A549 (cell line): Measurements from ENCODE around the gene INF2. TPM values are rescaled to one million over a fixed set of nuclear protein-coding genes. Genes with fewer than 3 reads are reported as not detected.

Source experiments
- ATAC-seq, 2 experiments: fragments of 200-7000 bp in 1 of 2; fragments of >200 bp in 1 of 2; cut with Nextera tagmentation in 1 of 2; cut with Tn5 transposase in 1 of 2; 3 replicates each; pipeline versions ENCODE4 v1.8.0 to v1.9.1; 2018 to 2020; ENCODE audit warnings: mild to moderate bottlenecking in 1 of 2, moderate library complexity in 1 of 2
- CTCF ChIA-PET: fragments of 300-600 bp; sonication (Branson Sonifier 250); formaldehyde crosslinking; extraction: SDS; loops from one replicate; lab custom pipeline; 2021; ENCODE audit warnings: antibody characterized with exemption, inconsistent platforms; lab: Yijun Ruan, JAX
- POLR2A ChIA-PET: fragments of 350-600 bp; formaldehyde crosslinking; extraction: SDS; loops from one replicate; lab custom pipeline; 2021; ENCODE audit warnings: antibody characterized with exemption, inconsistent platforms; lab: Yijun Ruan, JAX
- DNase-seq, 2 experiments: peaks; one replicate each; pipeline versions ENCODE4 v3.0.0 to v3.0.0-alpha.2; 2011 to 2016; ENCODE audit warnings: low read depth in 1 of 2, low spot score in 1 of 2
- FAIRE-seq: peaks from 2 replicates; lab custom pipeline; 2011; peaks lifted over from hg19 to GRCh38; lab: Jason Lieb, UNC
- H3K27ac ChIP-seq, 2 experiments: fragments of >200 bp; sonication (Bioruptor Twin); formaldehyde crosslinking; 3 replicates each; pipeline ENCODE4 v1.5.1; 2016 to 2017
- H3K4me1 ChIP-seq: fragments of >200 bp; sonication (Bioruptor Twin); formaldehyde crosslinking; 3 replicates; pipeline ENCODE4 v1.6.1; 2016
- H3K4me2 ChIP-seq: fragments of >200 bp; sonication (Bioruptor Twin); formaldehyde crosslinking; 3 replicates; pipeline ENCODE4 v1.6.1; 2016
- H3K4me3 ChIP-seq: fragments of >200 bp; sonication (Bioruptor Twin); formaldehyde crosslinking; 3 replicates; pipeline ENCODE4 v1.5.1; 2016
- H3K9me3 ChIP-seq: fragments of >200 bp; sonication (Bioruptor Twin); formaldehyde crosslinking; 3 replicates; pipeline ENCODE4 v1.6.1; 2016
- BHLHE40 ChIP-seq: IDR thresholded peaks from 2 replicates; pipeline ENCODE4 v1.6.1; 2012; ENCODE audit warnings: low read depth, low read length, inconsistent platforms
- CEBPB ChIP-seq, 2 experiments: fragments of >200 bp in 1 of 2; sonication (Bioruptor Twin) in 1 of 2; formaldehyde crosslinking in 1 of 2; IDR thresholded peaks; 2 replicates each; pipeline ENCODE4 v1.6.1; 2012 to 2016
- CHD4 ChIP-seq: fragments of 200-600 bp; sonication (generic); IDR thresholded peaks from 2 replicates; pipeline ENCODE4 v1.6.1; 2016; ENCODE audit warnings: antibody characterized with exemption, mild to moderate bottlenecking, borderline replicate concordance
- EHF ChIP-seq: fragments of 250-450 bp; sonication (Bioruptor Pico); IDR thresholded peaks from 2 replicates; pipeline ENCODE4 v1.5.0; 2020; ENCODE audit warnings: mild to moderate bottlenecking
- ELK1 ChIP-seq: fragments of 150-350 bp; IDR thresholded peaks from 2 replicates; pipeline ENCODE4 v1.6.1; 2014; ENCODE audit warnings: low read depth, mild to moderate bottlenecking, low read length
- FOSB ChIP-seq: fragments of 250-450 bp; sonication (Bioruptor Pico); IDR thresholded peaks from 2 replicates; pipeline ENCODE4 v1.5.0; 2020; ENCODE audit warnings: mild to moderate bottlenecking, moderate library complexity
- FOSL2 ChIP-seq, 2 experiments: fragments of 450-650 bp in 1 of 2; fragments of >200 bp in 1 of 2; sonication (Bioruptor Twin) in 1 of 2; formaldehyde crosslinking; IDR thresholded peaks; 2 replicates each; pipeline versions ENCODE4 v1.5.0 to v1.6.1; 2016 to 2020; ENCODE audit warnings: mild to moderate bottlenecking in 1 of 2, moderate library complexity in 1 of 2
- GATA3 ChIP-seq: IDR thresholded peaks from 2 replicates; pipeline ENCODE4 v1.6.1; 2012; ENCODE audit warnings: borderline replicate concordance
- HDAC2 ChIP-seq: fragments of 200-600 bp; sonication (generic); IDR thresholded peaks from 2 replicates; pipeline ENCODE4 v1.6.1; 2016
- HES2 ChIP-seq: fragments of >200 bp; sonication (Bioruptor Twin); formaldehyde crosslinking; IDR thresholded peaks from 2 replicates; pipeline ENCODE4 v1.6.1; 2016
- HOXA7 ChIP-seq: fragments of 250-450 bp; sonication (Bioruptor Pico); IDR thresholded peaks from 2 replicates; pipeline ENCODE4 v1.5.0; 2020; ENCODE audit warnings: mild to moderate bottlenecking, moderate library complexity
- MAZ ChIP-seq: fragments of 150-350 bp; IDR thresholded peaks from 2 replicates; pipeline ENCODE4 v1.6.1; 2014; ENCODE audit warnings: antibody characterized with exemption, low read depth, low read length, borderline replicate concordance
- PBX3 ChIP-seq: IDR thresholded peaks from 2 replicates; pipeline ENCODE4 v1.6.1; 2012
- POLR2AphosphoS2 ChIP-seq: conservative IDR thresholded peaks from 2 replicates; pipeline ENCODE4 v1.6.1; 2012; ENCODE audit warnings: low read length, improper control_type of control experiment, inconsistent platforms
- RARB ChIP-seq: fragments of 250-450 bp; sonication (Bioruptor Pico); IDR thresholded peaks from 2 replicates; pipeline ENCODE4 v1.8.0; 2021; ENCODE audit warnings: mild to moderate bottlenecking, moderate library complexity
- RCOR1 ChIP-seq: fragments of 150-350 bp; IDR thresholded peaks from 2 replicates; pipeline ENCODE4 v1.6.1; 2014; ENCODE audit warnings: antibody characterized with exemption, low read length, low read depth
- REST ChIP-seq: fragments of 200-600 bp; sonication (generic); IDR thresholded peaks from 2 replicates; pipeline ENCODE4 v1.6.1; 2016; ENCODE audit warnings: antibody characterized with exemption, mild to moderate bottlenecking, moderate library complexity
- RFX5 ChIP-seq: fragments of 450-650 bp; IDR thresholded peaks from 2 replicates; pipeline ENCODE4 v1.7.1; 2014; ENCODE audit warnings: antibody characterized with exemption, mild to moderate bottlenecking, moderate library complexity
- RNF2 ChIP-seq: fragments of 200-600 bp; sonication (generic); IDR thresholded peaks from 2 replicates; pipeline ENCODE4 v1.6.1; 2016; ENCODE audit warnings: low read depth, mild to moderate bottlenecking, antibody characterized with exemption, moderate library complexity, borderline replicate concordance
- SREBF2 ChIP-seq: fragments of 450-650 bp; IDR thresholded peaks from 2 replicates; pipeline ENCODE4 v1.6.1; 2014; ENCODE audit warnings: mild to moderate bottlenecking, moderate library complexity
- USF2 ChIP-seq: fragments of 450-650 bp; IDR thresholded peaks from 2 replicates; pipeline ENCODE4 v1.6.1; 2014; ENCODE audit warnings: antibody characterized with exemption
- ZC3H11A ChIP-seq: fragments of 450-650 bp; IDR thresholded peaks from 2 replicates; pipeline ENCODE4 v1.6.1; 2014; ENCODE audit warnings: antibody characterized with exemption, mild to moderate bottlenecking
- WGBS: methylation state at CpG from one replicate; pipeline ENCODE4 v1.1.6; 2017; ENCODE audit errors: missing lambda C conversion rate; 5-methylcytosine and 5-hydroxymethylcytosine counted together
- polyA plus RNA-seq, 4 experiments: library from polyadenylated mRNA; depleted of rRNA in 3 of 4; stranded (reverse); fragments of >200 nt; fragmentation: RNase III in 1 of 4; extraction: RNeasy Plus Mini Kit Qiagen cat#74134 plus additional on column Dnase treatment in 1 of 4; gene quantifications; 2 replicates in 3 of 4; 3 replicates in 1 of 4; pipeline ENCODE4 v1.2.3, GENCODE V29; 2011 to 2017

Gene INF2
- polyA plus RNA-seq, 2 of the 4 experiments (the other 2 are of a cell fraction) = 24.7 to 71.2 TPM

GRCh38 chr14:104697317-104697703 lies 7.9 kb downstream of the INF2 start:
- no peak overlapping the region for H3K4me3 ChIP-seq
- 82% methylated on average over 2 of the region's 10 CpGs for WGBS
- FAIRE-seq (no peak), DNase-seq (no peak), ATAC-seq (peak in 1 of 2 experiments; percentile 3; a peak in 3 of 6 replicates)
- H3K9me3 ChIP-seq = no peaks in the 10 kb centered on the region
- CTCF ChIA-PET = interaction anchor here (1.3 to 13.1 kb wide), 10 partner anchors 8 to 620 kb away, joined by 3 to 143 read pairs (median 7); partner anchors contain the start of gene ADSS1
- no peak for TF ChIP-seq ZC3H11A
- TF ChIP-seq BHLHE40 = no peak
- no peak for TF ChIP-seq GATA3
- no peak for TF ChIP-seq RNF2
- no peak for TF ChIP-seq FOSL2 (IDR thresholded peaks at IDR 0.05)
- no peak for TF ChIP-seq FOSL2 (CRISPR knock-in tag; IDR thresholded peaks at IDR 0.05)
- peak; percentile 59; the same call in 1 of the 2 replicates for TF ChIP-seq POLR2AphosphoS2
- peaks cover 77% of the 10 kb centered on the region for H3K4me1 ChIP-seq
- peak overlapping the region; percentile 76 for H3K4me2 ChIP-seq
- POLR2A ChIA-PET = interaction anchor here (0.9 to 1.0 kb wide), 2 partner anchors 9 to 15 kb away, joined by 3 read pairs; no protein-coding TSS in a partner anchor
- H3K27ac ChIP-seq = peak overlapping the region; percentile 60 to 98

GRCh38 chr14:104697892-104698583 lies 8.6 kb downstream of the INF2 start:
- H3K9me3 ChIP-seq = no peaks in the 10 kb centered on the region
- 53% methylated on average over 14 of the region's 19 CpGs for WGBS
- peak overlapping the region; percentile 60 to 98 for H3K27ac ChIP-seq
- FAIRE-seq = no peak
- H3K4me2 ChIP-seq = peak overlapping the region; percentile 76
- peak in 1 of 2 experiments; percentile 30; a peak in 3 of 6 replicates for ATAC-seq
- no peak for DNase-seq
- peaks cover 70% of the 10 kb centered on the region for H3K4me1 ChIP-seq
- H3K4me3 ChIP-seq = no peak overlapping the region
- CTCF ChIA-PET = interaction anchor here (1.3 to 13.1 kb wide), 10 partner anchors 7 to 621 kb away, joined by 3 to 143 read pairs (median 7); partner anchors contain the start of gene ADSS1
- POLR2A ChIA-PET = interaction anchor here (0.9 kb wide), 1 partner anchor 16 kb away, joined by 3 read pairs; no protein-coding TSS in a partner anchor
- TF ChIP-seq HES2 (no peak), RFX5 (no peak), FOSB (CRISPR knock-in tag) (no peak), PBX3 (no peak), ELK1 (no peak), EHF (CRISPR knock-in tag) (no peak), HOXA7 (CRISPR knock-in tag) (no peak), USF2 (no peak), HDAC2 (no peak), REST (no peak), RNF2 (no peak), CEBPB (IDR thresholded peaks at IDR 0.05) (no peak), MAZ (no peak), POLR2AphosphoS2 (no peak), SREBF2 (no peak), CHD4 (no peak), RCOR1 (no peak), RARB (CRISPR knock-in tag) (no peak)
- TF ChIP-seq, all 56 proteins: peak for 0
